Kidney glomerular epithelial cell (primary cell): ENCODE data around the gene TEX50.
"Not testable (repeated sequence)": the region's sequence is repeated elsewhere in the genome, so short reads cannot be mapped to it uniquely, and the experiment has no call there.

Experiments
- DNase-seq: peaks from one replicate; lab custom pipeline; 2025; lab: John Stamatoyannopoulos, UW

Gene TEX50

GRCh38 chr1:173635116-173635515, at the start of gene TEX50:
TSS of gene TEX50 (plus strand) at chr1:173635338. CDS start at chr1:173635522, 184 bp downstream.
- DNase-seq, result no peak

GRCh38 chr1:173590557-173590956, 44.6 kb upstream of the TEX50 start:
- no peak for DNase-seq

GRCh38 chr1:173591138-173591537, 44.0 kb upstream of the TEX50 start:
- not testable (repeated sequence) for DNase-seq

DNA sequence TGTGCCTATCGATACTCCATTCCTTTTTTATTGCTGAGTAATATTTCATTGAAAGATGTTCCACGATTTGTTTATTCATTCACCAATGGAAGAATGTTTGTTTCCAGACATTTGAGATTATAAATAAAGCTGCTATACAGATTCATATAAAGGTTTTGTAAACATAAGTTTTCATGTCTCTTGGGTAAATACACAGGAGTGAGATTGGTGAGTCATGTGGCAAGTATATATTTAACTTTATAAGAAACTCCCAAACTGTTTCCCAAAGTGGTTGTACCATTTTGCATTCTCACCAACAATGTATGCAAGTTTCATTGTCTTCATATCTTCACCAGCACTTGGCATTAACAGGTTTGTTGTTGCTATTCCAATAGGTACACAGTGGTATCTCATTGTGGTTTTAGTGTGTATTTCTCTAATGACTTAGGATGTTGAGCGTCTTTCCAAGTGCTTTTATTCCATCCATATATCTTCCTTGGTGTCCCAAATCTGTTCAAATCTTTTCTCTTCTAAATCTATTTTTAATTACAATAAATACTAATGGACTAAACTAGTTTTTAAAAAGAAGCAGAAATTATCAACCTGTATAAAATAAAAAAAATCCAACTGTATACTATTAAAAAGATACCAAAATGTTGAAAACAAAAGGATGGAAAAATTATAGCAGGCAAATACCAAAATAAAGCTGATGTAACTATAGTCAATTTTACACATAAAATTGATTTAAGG, 38.9 kb upstream of the TEX50 start:
- no peak for DNase-seq

DNA sequence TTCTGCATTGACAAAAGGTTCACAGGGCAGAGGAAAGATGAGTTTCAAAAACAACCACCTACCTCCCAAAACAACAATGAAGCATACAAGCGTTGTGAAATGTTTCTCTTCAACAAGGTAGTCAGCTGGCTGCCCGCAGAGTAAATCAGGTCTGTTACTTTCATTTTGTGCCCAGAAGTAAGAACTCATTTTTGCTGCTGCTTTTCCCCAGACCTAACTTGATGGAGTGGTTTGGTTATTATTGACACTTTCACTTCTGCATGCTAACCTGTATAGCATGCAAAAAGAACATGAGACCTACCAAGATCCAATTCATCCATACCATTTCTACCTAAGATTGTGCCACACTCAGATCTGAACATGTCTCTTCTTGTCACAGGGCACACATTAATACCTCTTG, 33.5 kb upstream of the TEX50 start:
- DNase-seq, result no peak

DNA sequence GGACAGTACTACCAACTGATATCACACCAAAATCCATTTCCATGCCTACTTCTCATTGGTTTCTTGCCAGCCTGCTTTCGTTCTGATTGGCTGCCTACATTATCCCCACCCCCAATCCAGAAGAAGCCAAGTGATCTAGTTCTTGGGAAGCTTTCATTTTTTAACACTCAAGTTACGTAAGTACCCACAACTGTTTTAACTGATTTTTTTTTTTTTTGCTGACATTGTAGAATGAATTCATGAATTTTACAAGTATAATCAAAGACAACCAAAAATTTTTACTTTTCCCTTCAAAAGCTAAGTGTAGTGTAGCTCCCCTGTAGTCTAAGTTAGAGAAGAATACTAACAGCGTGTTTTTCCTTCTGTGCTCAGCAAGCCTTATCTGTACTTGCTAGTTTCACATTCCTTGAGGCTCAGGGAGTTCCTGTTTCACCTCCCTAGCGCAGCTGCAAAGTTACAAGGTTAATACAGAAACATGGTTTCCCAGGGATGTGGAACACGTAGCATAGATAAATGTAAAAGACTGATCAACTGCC, 32.0 kb upstream of the TEX50 start, which contains the start of gene SLC9C2:
SLC9C2 (minus strand) TSS at position 17 of the 536 bp plus-strand sequence. CDS start 1,296 bp downstream, outside the sequence.
- peak; percentile 1 for DNase-seq

- DNase-seq, result no peak
These were observed 26.5 kb upstream of the TEX50 start for GRCh38 chr1:173608503-173609216.

- not testable (repeated sequence) for DNase-seq
These were observed 22.1 kb upstream of the TEX50 start for GRCh38 chr1:173613086-173613485.

DNA sequence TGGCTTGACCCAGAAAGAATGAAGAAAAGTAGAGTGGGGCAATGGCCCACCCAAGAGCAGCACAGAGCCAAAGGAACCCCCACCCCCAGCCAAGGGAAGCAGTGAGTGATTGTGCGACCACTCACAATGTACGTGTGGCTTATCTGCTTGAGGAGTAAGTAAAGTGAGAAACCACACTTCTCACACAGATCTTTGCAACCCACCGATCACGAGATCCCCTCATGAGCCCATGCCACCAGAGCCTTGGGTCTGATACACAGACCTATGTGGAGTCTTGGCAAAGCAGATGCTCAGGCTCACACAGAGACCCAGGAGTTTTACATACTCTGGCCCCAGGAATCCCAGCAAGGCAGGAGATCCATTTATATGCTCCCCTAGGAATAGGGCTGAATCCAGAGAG, 18.3 kb upstream of the TEX50 start:
- DNase-seq, result no peak

GRCh38 chr1:173627269-173627668, 7.9 kb upstream of the TEX50 start:
- DNase-seq, result no peak

GRCh38 chr1:173628888-173629287, 6.2 kb upstream of the TEX50 start:
- DNase-seq, result no peak

DNA sequence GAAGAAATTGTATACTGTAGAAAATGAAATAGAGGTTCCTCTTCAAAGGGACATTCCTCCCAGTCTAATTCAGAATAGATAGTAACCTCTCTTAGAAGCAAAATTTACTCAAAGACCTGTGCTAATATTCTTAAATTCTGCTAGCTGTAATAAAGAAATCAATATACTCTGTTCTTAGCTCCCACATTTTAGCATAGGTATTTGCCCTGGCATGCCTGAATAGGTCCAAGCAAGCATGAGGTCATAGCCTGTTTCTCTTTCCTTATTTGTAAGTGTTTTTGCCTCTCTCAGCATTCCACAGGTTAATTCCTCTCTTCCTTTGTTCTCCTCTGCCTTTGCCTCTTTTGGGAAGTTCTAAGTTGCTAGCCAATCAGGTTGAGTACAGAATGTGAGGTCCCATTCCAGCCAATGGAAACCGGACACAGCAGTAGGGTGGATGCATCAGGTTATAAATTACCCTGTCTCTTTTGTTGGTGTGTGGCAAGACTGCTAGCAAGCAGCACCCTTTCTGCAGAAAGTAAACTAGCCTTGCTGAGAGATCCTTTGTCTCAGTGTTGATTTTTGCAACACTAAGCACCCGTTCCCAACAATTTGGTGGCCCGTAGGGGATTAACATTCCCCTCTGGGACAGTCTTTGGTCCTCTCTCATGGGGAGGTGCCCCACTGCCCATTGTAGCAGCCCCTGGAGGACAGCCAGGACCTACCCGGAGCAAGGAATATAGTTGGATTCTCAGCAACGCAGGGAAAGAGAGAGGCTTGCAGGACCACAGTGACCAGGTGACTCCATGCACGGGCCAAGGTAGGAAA, 2.3 kb downstream of the TEX50 start:
- not testable (repeated sequence) for DNase-seq

DNA sequence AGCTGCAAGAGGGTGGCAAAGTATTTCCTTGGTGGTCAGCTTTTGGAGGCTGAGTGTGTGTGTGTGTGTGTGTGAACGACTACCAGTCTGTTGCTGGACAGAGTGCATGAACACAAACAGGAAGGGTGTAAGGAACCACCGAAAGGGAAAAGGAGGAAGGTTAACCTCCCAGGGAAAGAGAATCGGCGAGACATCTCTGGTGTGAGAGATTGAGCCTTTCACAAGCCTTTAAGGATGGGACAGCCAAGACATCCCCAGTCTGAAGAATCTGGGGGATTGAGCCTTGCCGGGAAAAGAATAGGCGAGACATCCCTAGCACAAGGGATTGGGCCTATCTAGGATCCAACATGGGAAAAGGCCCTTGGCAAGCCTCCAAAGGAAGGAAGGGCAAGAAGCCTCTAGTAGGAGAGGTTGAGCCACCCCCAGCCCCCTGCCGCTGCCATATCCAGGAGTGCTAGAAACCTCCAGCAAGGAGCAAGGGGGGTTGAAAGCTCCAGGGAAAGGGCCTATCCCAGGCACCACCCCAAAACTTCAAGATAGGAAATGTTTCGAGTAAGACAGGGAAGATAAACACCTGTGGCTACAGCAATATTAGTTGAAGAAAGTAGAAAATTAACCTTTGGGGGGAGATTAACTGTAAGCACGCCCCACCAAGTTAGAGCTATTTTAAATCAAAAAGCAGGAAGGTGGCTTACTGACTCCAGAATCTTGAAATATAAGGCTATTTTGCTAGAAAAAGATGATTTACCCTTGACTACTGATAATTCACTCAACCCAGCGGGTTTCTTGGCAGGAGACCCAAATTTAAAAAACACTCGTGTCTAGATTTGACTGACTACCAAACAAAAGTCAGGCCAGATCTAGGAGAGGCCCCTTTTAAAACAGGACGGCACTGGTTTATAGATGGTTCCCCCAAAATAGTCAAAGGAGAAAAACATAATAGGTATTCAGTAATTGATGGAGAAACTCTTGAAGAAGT, 3.2 kb downstream of the TEX50 start:
- DNase-seq, result no peak

- no peak for DNase-seq
These were observed 4.0 kb downstream of the TEX50 start for GRCh38 chr1:173639102-173639501.

DNA sequence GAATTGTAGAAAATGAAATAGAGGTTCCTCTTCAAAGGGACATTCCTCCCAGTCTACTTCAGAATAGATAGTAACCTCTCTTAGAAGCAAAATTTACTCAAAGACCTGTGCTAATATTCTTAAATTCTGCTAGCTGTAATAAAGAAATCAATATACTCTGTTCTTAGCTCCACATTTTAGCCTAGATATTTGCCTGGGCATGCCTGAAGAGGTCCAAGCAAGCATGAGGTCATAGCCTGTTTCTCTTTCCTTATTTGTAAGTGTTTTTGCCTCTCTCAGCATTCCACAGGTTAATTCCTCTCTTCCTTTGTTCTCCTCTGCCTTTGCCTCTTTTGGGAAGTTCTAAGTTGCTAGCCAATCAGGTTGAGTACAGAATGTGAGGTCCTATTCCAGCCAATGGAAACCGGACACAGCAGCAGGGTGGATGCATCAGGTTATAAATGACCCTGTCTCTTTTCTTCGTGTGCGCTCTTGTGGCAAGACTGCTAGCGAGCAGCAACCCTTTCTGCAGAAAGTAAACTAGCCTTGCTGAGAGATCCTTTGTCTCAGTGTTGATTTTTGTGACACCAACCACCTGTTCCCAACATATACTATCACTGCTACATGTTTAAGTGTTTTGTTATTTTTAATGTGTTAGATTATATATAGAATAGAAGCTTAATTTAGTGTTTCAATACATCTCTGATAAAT, 7.5 kb downstream of the TEX50 start:
- not testable (repeated sequence) for DNase-seq

DNA sequence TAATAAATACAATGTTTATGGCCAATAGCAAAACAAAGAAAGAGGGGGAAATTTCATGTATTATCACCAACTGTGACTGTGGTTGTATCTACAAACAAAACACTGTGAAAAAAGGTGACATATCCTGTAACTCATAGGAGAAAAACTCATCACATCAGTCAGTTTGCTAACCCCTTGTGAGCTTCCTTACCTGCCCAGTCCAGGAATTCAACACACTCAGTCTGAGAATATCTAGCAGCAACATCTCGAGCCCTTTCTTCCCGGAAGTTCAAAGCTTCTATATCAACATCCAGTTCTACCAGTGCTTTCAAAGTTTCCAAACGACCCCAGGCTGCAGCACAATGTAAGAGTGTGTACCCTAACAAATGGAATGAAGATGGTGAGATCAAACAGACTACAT, 11.5 kb downstream of the TEX50 start:
- no peak for DNase-seq

GRCh38 chr1:173648880-173649605, 13.9 kb downstream of the TEX50 start:
- no peak for DNase-seq

DNA sequence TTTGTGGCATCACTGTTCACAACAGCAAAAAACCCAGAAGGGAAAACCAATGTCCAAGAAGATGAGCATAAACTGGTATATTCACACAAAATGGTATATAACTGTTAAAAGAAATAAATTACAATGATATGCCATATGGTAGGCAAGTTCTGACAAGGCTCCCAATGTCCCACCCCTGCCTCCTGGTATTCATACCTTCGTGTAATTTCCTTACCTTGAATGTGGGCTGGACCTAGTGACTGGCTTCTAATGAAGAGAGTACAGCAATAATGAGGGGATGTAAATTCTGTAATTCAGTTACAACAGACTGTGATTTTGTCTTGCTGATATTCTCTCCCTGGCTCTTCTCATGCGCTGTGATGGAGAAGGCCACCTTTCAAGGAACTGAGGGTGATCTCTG, 25.2 kb downstream of the TEX50 start:
- DNase-seq, result no peak

DNA sequence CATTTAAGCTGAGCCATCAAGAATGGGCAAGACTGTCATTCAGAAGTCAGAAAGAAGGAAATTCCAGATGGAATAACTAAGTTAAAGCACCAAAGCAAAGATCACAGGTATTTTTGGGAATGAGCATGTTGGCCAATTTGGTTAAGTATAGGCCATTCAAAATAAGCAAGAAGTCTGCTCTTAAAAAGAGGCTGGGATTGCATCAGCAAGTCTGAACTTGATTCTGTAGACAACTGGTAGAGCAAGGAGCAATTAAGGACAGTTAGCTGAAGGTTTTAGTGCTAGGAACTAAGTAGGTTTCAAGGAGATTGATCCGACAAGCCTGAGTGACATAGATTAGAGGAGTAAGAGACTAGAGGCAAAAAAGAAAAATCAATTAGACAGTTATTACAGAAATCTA, 26.1 kb downstream of the TEX50 start:
- DNase-seq, result no peak

DNA sequence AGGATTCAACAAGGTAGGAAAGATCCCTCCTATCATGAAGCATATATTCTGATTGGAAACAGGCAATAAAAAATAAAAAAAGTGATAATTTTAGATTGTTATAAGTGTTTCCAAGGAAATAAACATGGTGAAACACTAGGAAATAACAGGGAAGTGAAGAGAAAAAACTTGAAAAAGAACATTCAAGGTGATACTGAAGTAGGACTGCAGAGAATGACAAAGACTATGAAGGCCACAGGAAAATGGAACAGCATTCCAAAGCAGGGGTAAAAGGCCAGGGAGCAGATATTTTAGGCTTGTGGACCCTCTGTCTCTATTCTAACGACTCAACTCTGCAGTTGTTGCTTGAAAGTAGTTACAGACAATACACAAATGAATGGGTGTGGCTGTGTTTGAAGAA, 26.6 kb downstream of the TEX50 start:
- DNase-seq, result no peak
